ENCODE measurements around the gene SLC13A3. TPM values are rescaled to one million over a fixed set of nuclear protein-coding genes. Genes with fewer than 3 reads are reported as not detected.

The SLC13A3 gene
- polyA plus RNA-seq, 2 of the 4 experiments (the other 2 are of a cell fraction) = 0.19 TPM; not detected in 1

GRCh38 chr20:46637020-46637419 is 14.2 kb downstream of the SLC13A3 start:
- DNase-seq (ENCODE audit: low read depth in 1 of 2, low spot score in 1 of 2) (no peak), FAIRE-seq (no peak), ATAC-seq (no peak)
- no peak overlapping the region for H3K27ac ChIP-seq
- 75% methylated on average over 11 of the region's 11 CpGs for WGBS (ENCODE audit: missing lambda C conversion rate)
- ChIA-PET CTCF (no interaction called here), POLR2A (no interaction called here)
- no peaks in the 10 kb centered on the region for H3K9me3 ChIP-seq
- H3K4me2 ChIP-seq = no peak overlapping the region
- TF ChIP-seq SMC3 (IDR thresholded peaks at IDR 0.05) (no peak), FOXS1 (CRISPR knock-in tag; IDR thresholded peaks at IDR 0.05) (no peak), KDM1A (IDR thresholded peaks at IDR 0.05; ENCODE audit: low read depth) (no peak), CBX2 (IDR thresholded peaks at IDR 0.05; ENCODE audit: borderline replicate concordance, low read depth) (no peak), HOXB5 (CRISPR knock-in tag; IDR thresholded peaks at IDR 0.05) (no peak), E2F6 (IDR thresholded peaks at IDR 0.05; ENCODE audit: borderline replicate concordance, low read depth) (no peak), JUN (IDR thresholded peaks at IDR 0.05) (no peak), CBX8 (IDR thresholded peaks at IDR 0.05) (no peak), USF2 (IDR thresholded peaks at IDR 0.05) (no peak), CEBPB (IDR thresholded peaks at IDR 0.05) (no peak), ZFP36 (IDR thresholded peaks at IDR 0.05; ENCODE audit: borderline replicate concordance, partially characterized antibody) (no peak), NR3C1 (IDR thresholded peaks at IDR 0.05) (no peak), CTCF (IDR thresholded peaks at IDR 0.05) (no peak)
- no peaks in the 10 kb centered on the region for H3K4me1 ChIP-seq
- H3K4me3 ChIP-seq = no peak overlapping the region

- no peak for TF ChIP-seq EHF (CRISPR knock-in tag; IDR thresholded peaks at IDR 0.05)
- TF ChIP-seq BCL3 (IDR thresholded peaks at IDR 0.05) = no peak
- TF ChIP-seq RNF2 (IDR thresholded peaks at IDR 0.05; ENCODE audit: borderline replicate concordance, low read depth) = no peak
- TF ChIP-seq HEYL (CRISPR knock-in tag; IDR thresholded peaks at IDR 0.05) = no peak
- no peak for TF ChIP-seq ESRRA (IDR thresholded peaks at IDR 0.05; ENCODE audit: borderline replicate concordance, low read length)
- TF ChIP-seq ATOH8 (CRISPR knock-in tag; IDR thresholded peaks at IDR 0.05; ENCODE audit: low read depth) = no peak
- no peak for TF ChIP-seq NPAS2 (CRISPR knock-in tag; IDR thresholded peaks at IDR 0.05; ENCODE audit: borderline replicate concordance)
- TF ChIP-seq CBX8 (IDR thresholded peaks at IDR 0.05) = no peak
- no peak for TF ChIP-seq PBX3 (IDR thresholded peaks at IDR 0.05)
- ChIA-PET POLR2A (no interaction called here), CTCF (no interaction called here)
- DNase-seq (ENCODE audit: low read depth in 1 of 2, low spot score in 1 of 2) = no peak
- no peak for FAIRE-seq
- Histone ChIP-seq H3K4me1 (no peaks in the 10 kb centered on the region), H3K4me3 (no peak overlapping the region), H3K27ac (no peak overlapping the region), H3K4me2 (no peak overlapping the region), H3K9me3 (no peaks in the 10 kb centered on the region)
- WGBS (ENCODE audit: missing lambda C conversion rate) = 61% methylated on average over 4 of the region's 4 CpGs
- no peak for ATAC-seq
These were observed 14.7 kb downstream of the SLC13A3 start for GRCh38 chr20:46636514-46636913.
